Activated naive CD8-positive, alpha-beta T cell treated with anti-CD3 and anti-CD28 coated beads, Interleukin-2, amount 50 U/mL, for 24 hours (primary cell): ENCODE results near the gene RPN2.
A peak's percentile ranks its signal among the peaks of the same experiment; 100 is the strongest.

Source experiments
- ATAC-seq: fragments of 150-1000 bp; cut with Tn5 transposase; one replicate; pipeline ENCODE4 v1.10.0; 2021
- DNase-seq: peaks from one replicate; pipeline ENCODE4 v3.0.0; 2021
- H3K27ac Mint-ChIP-seq: one replicate; pipeline ENCODE4 v1.8.0; 2021; ENCODE audit warnings: mild to moderate bottlenecking, mixed read lengths
- H3K27me3 Mint-ChIP-seq: one replicate; pipeline ENCODE4 v1.8.0; 2021; ENCODE audit warnings: mixed read lengths
- H3K36me3 Mint-ChIP-seq: one replicate; pipeline ENCODE4 v1.8.0; 2021; ENCODE audit warnings: low read depth, mixed read lengths
- H3K4me1 Mint-ChIP-seq: one replicate; pipeline ENCODE4 v1.8.0; 2021; ENCODE audit warnings: mixed read lengths
- H3K4me3 Mint-ChIP-seq: one replicate; pipeline ENCODE4 v1.8.0; 2021; ENCODE audit warnings: mild to moderate bottlenecking, moderate library complexity, mixed read lengths
- H3K9me3 Mint-ChIP-seq: one replicate; pipeline ENCODE4 v1.8.0; 2021; ENCODE audit warnings: mixed read lengths

Gene RPN2

GRCh38 chr20:37254114-37254878 is 75.2 kb downstream of the RPN2 start:
- Mint-ChIP-seq H3K27me3 (peaks cover 2% of the 10 kb centered on the region), H3K4me3 (no peak overlapping the region), H3K4me1 (no peaks in the 10 kb centered on the region), H3K27ac (no peak overlapping the region), H3K9me3 (no peaks in the 10 kb centered on the region), H3K36me3 (no peaks in the 10 kb centered on the region)
- ATAC-seq (no peak), DNase-seq (no peak)

- Mint-ChIP-seq H3K36me3 (no peaks in the 10 kb centered on the region), H3K4me3 (no peak overlapping the region), H3K27ac (no peak overlapping the region), H3K27me3 (peaks cover 7% of the 10 kb centered on the region), H3K4me1 (no peaks in the 10 kb centered on the region), H3K9me3 (no peaks in the 10 kb centered on the region)
- DNase-seq (no peak), ATAC-seq (no peak)
Measured at GRCh38 chr20:37256286-37256685, 77.2 kb downstream of the RPN2 start.

GRCh38 chr20:37257530-37257929 is 78.4 kb downstream of the RPN2 start:
- H3K4me3 Mint-ChIP-seq, result no peak overlapping the region
- H3K27ac Mint-ChIP-seq, result no peak overlapping the region
- ATAC-seq (no peak), DNase-seq (no peak)
- H3K4me1 Mint-ChIP-seq, result no peaks in the 10 kb centered on the region
- H3K9me3 Mint-ChIP-seq, result no peaks in the 10 kb centered on the region
- H3K27me3 Mint-ChIP-seq, result peaks cover 7% of the 10 kb centered on the region
- no peaks in the 10 kb centered on the region for H3K36me3 Mint-ChIP-seq

- no peaks in the 10 kb centered on the region for H3K9me3 Mint-ChIP-seq
- no peak overlapping the region for H3K4me3 Mint-ChIP-seq
- no peaks in the 10 kb centered on the region for H3K36me3 Mint-ChIP-seq
- DNase-seq (no peak), ATAC-seq (no peak)
- peaks cover 7% of the 10 kb centered on the region for H3K27me3 Mint-ChIP-seq
- no peaks in the 10 kb centered on the region for H3K4me1 Mint-ChIP-seq
- H3K27ac Mint-ChIP-seq, result no peak overlapping the region
Measured at GRCh38 chr20:37257988-37258387, 78.9 kb downstream of the RPN2 start.

- H3K27ac Mint-ChIP-seq, result no peak overlapping the region
- no peak for DNase-seq
- H3K4me3 Mint-ChIP-seq, result no peak overlapping the region
Measured at GRCh38 chr20:37259031-37259430, 79.9 kb downstream of the RPN2 start.

GRCh38 chr20:37259865-37260264 is 80.7 kb downstream of the RPN2 start:
- ATAC-seq (no peak), DNase-seq (no peak)
- H3K9me3 Mint-ChIP-seq, result no peaks in the 10 kb centered on the region
- H3K36me3 Mint-ChIP-seq, result no peaks in the 10 kb centered on the region
- no peak overlapping the region for H3K27ac Mint-ChIP-seq
- peaks cover 7% of the 10 kb centered on the region for H3K27me3 Mint-ChIP-seq
- no peak overlapping the region for H3K4me3 Mint-ChIP-seq
- H3K4me1 Mint-ChIP-seq, result no peaks in the 10 kb centered on the region

More at GRCh38 chr20:37259031-37259430, 79.9 kb downstream of the RPN2 start:
- Mint-ChIP-seq H3K4me1 (no peaks in the 10 kb centered on the region), H3K27me3 (peaks cover 7% of the 10 kb centered on the region), H3K9me3 (no peaks in the 10 kb centered on the region), H3K36me3 (no peaks in the 10 kb centered on the region)
- no peak for ATAC-seq

GRCh38 chr20:37260923-37261322 is 81.8 kb downstream of the RPN2 start:
- no peak overlapping the region for H3K27ac Mint-ChIP-seq
- no peaks in the 10 kb centered on the region for H3K9me3 Mint-ChIP-seq
- ATAC-seq (no peak), DNase-seq (no peak)
- H3K4me1 Mint-ChIP-seq, result no peaks in the 10 kb centered on the region
- no peaks in the 10 kb centered on the region for H3K36me3 Mint-ChIP-seq
- peaks cover 5% of the 10 kb centered on the region for H3K27me3 Mint-ChIP-seq
- no peak overlapping the region for H3K4me3 Mint-ChIP-seq

- Mint-ChIP-seq H3K4me3 (no peak within 1 kb of the TSS), H3K36me3 (no peaks in the 10 kb centered on the region), H3K9me3 (no peaks in the 10 kb centered on the region), H3K27ac (no peak within 1 kb of the TSS), H3K4me1 (no peaks in the 10 kb centered on the region), H3K27me3 (peaks cover 5% of the 10 kb centered on the region)
- ATAC-seq (no peak), DNase-seq (no peak)
Measured at GRCh38 chr20:37261714-37262113, 82.6 kb downstream of the RPN2 start, which contains the start of gene GHRH. TSS of gene GHRH (minus strand) at chr20:37261814. CDS start at chr20:37256889, 4,925 bp downstream.

GRCh38 chr20:37262505-37262904 is 83.4 kb downstream of the RPN2 start:
- H3K4me3 Mint-ChIP-seq, result no peak overlapping the region
- H3K27me3 Mint-ChIP-seq, result peaks cover 5% of the 10 kb centered on the region
- DNase-seq (no peak), ATAC-seq (no peak)
- no peak overlapping the region for H3K27ac Mint-ChIP-seq
- H3K4me1 Mint-ChIP-seq, result no peaks in the 10 kb centered on the region
- H3K36me3 Mint-ChIP-seq, result no peaks in the 10 kb centered on the region
- no peaks in the 10 kb centered on the region for H3K9me3 Mint-ChIP-seq

- DNase-seq (no peak), ATAC-seq (no peak)
- Mint-ChIP-seq H3K27ac (no peak overlapping the region), H3K27me3 (peaks cover 5% of the 10 kb centered on the region), H3K4me1 (no peaks in the 10 kb centered on the region), H3K9me3 (no peaks in the 10 kb centered on the region), H3K36me3 (no peaks in the 10 kb centered on the region), H3K4me3 (no peak overlapping the region)
Measured at GRCh38 chr20:37263686-37264085, 84.6 kb downstream of the RPN2 start.

- no peaks in the 10 kb centered on the region for H3K36me3 Mint-ChIP-seq
- peaks cover 5% of the 10 kb centered on the region for H3K4me1 Mint-ChIP-seq
- no peak overlapping the region for H3K4me3 Mint-ChIP-seq
- no peaks in the 10 kb centered on the region for H3K9me3 Mint-ChIP-seq
- peak; percentile 77 for ATAC-seq
- peaks cover 5% of the 10 kb centered on the region for H3K27me3 Mint-ChIP-seq
- H3K27ac Mint-ChIP-seq, result no peak overlapping the region
- no peak for DNase-seq
Measured at GRCh38 chr20:37265152-37265551, 86.0 kb downstream of the RPN2 start.

GRCh38 chr20:37266940-37267666 is 88.0 kb downstream of the RPN2 start:
- Mint-ChIP-seq H3K9me3 (no peaks in the 10 kb centered on the region), H3K4me1 (peaks cover 10% of the 10 kb centered on the region), H3K36me3 (no peaks in the 10 kb centered on the region), H3K27ac (no peak overlapping the region), H3K27me3 (no peaks in the 10 kb centered on the region), H3K4me3 (no peak overlapping the region)
- ATAC-seq (no peak), DNase-seq (no peak)

- no peaks in the 10 kb centered on the region for H3K36me3 Mint-ChIP-seq
- no peak overlapping the region for H3K4me3 Mint-ChIP-seq
- no peaks in the 10 kb centered on the region for H3K27me3 Mint-ChIP-seq
- no peaks in the 10 kb centered on the region for H3K9me3 Mint-ChIP-seq
- DNase-seq (no peak), ATAC-seq (no peak)
- peaks cover 10% of the 10 kb centered on the region for H3K4me1 Mint-ChIP-seq
- no peak overlapping the region for H3K27ac Mint-ChIP-seq
Measured at GRCh38 chr20:37267667-37268313, 88.7 kb downstream of the RPN2 start.

- Mint-ChIP-seq H3K27ac (no peak overlapping the region), H3K36me3 (no peaks in the 10 kb centered on the region), H3K27me3 (no peaks in the 10 kb centered on the region), H3K9me3 (no peaks in the 10 kb centered on the region), H3K4me1 (peaks cover 20% of the 10 kb centered on the region), H3K4me3 (no peak overlapping the region)
- ATAC-seq (peak; percentile 50), DNase-seq (no peak)
Measured at GRCh38 chr20:37270576-37271420, 91.7 kb downstream of the RPN2 start.
